ENCODE results near the gene ADCY5. TPM values are rescaled to one million over a fixed set of nuclear protein-coding genes. Genes with fewer than 3 reads are reported as not detected.

The ADCY5 gene
- polyA plus RNA-seq, 2 of the 4 experiments (the other 2 are of a cell fraction) = 0.57 to 0.68 TPM

GRCh38 chr3:123390865-123391600, 57.9 kb downstream of the ADCY5 start:
- FAIRE-seq = no peak
- Histone ChIP-seq H3K27ac (no peak overlapping the region), H3K4me3 (no peak overlapping the region), H3K4me1 (peaks cover 5% of the 10 kb centered on the region), H3K9me3 (no peaks in the 10 kb centered on the region), H3K4me2 (no peak overlapping the region)
- no peak for ATAC-seq
- CTCF ChIA-PET = interaction anchor here (0.8 to 2.9 kb wide), 2 partner anchors 62 to 100 kb away, joined by 3 to 12 read pairs; no protein-coding TSS in a partner anchor
- POLR2A ChIA-PET = interaction anchor here (0.6 kb wide), 1 partner anchor 16 kb away, joined by 5 read pairs; no protein-coding TSS in a partner anchor
- no peak for DNase-seq (ENCODE audit: low read depth in 1 of 2, low spot score in 1 of 2)
- TF ChIP-seq NPAS2 (CRISPR knock-in tag; IDR thresholded peaks at IDR 0.05; ENCODE audit: borderline replicate concordance) (no peak), ZSCAN20 (CRISPR knock-in tag; IDR thresholded peaks at IDR 0.05) (no peak), EP300 (IDR thresholded peaks at IDR 0.05) (no peak), ELK1 (IDR thresholded peaks at IDR 0.05; ENCODE audit: low read depth, low read length) (no peak), SREBF2 (IDR thresholded peaks at IDR 0.05) (no peak), FOSL2 (IDR thresholded peaks at IDR 0.05) (no peak), FOSL2 (CRISPR knock-in tag; IDR thresholded peaks at IDR 0.05) (no peak), MAX (IDR thresholded peaks at IDR 0.05) (no peak), E2F6 (IDR thresholded peaks at IDR 0.05; ENCODE audit: borderline replicate concordance, low read depth) (no peak), CHD2 (IDR thresholded peaks at IDR 0.05; ENCODE audit: low read length, partially characterized antibody) (no peak), USF2 (IDR thresholded peaks at IDR 0.05) (no peak), MYC (IDR thresholded peaks at IDR 0.05; ENCODE audit: borderline replicate concordance, low read length) (no peak)
- 72% methylated on average over 9 of the region's 10 CpGs for WGBS (ENCODE audit: missing lambda C conversion rate)

- H3K4me3 ChIP-seq = no peak overlapping the region
- no peak overlapping the region for H3K27ac ChIP-seq
- DNase-seq (ENCODE audit: low read depth in 1 of 2, low spot score in 1 of 2) (no peak), ATAC-seq (no peak), FAIRE-seq (no peak)
- POLR2A ChIA-PET = no interaction called here
- no peak for TF ChIP-seq KDM1A (IDR thresholded peaks at IDR 0.05; ENCODE audit: low read depth)
- peaks cover 12% of the 10 kb centered on the region for H3K4me1 ChIP-seq
- CTCF ChIA-PET = no interaction called here
- 58% methylated on average over 5 of the region's 5 CpGs for WGBS (ENCODE audit: missing lambda C conversion rate)
- H3K4me2 ChIP-seq = no peak overlapping the region
- H3K9me3 ChIP-seq = no peaks in the 10 kb centered on the region
Measured at GRCh38 chr3:123389628-123389918, 59.3 kb downstream of the ADCY5 start.

- TF ChIP-seq ELK1 (IDR thresholded peaks at IDR 0.05; ENCODE audit: low read depth, low read length) (no peak), HEYL (CRISPR knock-in tag; IDR thresholded peaks at IDR 0.05) (no peak), NFE2L2 (conservative IDR thresholded peaks at IDR 0.05; ENCODE audit: low read length) (no peak), SMC3 (IDR thresholded peaks at IDR 0.05) (no peak)
- no peak for DNase-seq (ENCODE audit: low read depth in 1 of 2, low spot score in 1 of 2)
- CTCF ChIA-PET = interaction anchor here (1.2 kb wide), 1 partner anchor 63 kb away, joined by 3 read pairs; no protein-coding TSS in a partner anchor
- Histone ChIP-seq H3K4me3 (no peak overlapping the region), H3K4me1 (peaks cover 12% of the 10 kb centered on the region), H3K27ac (no peak overlapping the region), H3K9me3 (no peaks in the 10 kb centered on the region), H3K4me2 (no peak overlapping the region)
- WGBS (ENCODE audit: missing lambda C conversion rate) = 83% methylated on average over 15 of the region's 15 CpGs
- POLR2A ChIA-PET = no interaction called here
- FAIRE-seq = no peak
- ATAC-seq = no peak
Measured at GRCh38 chr3:123388811-123389627, 59.9 kb downstream of the ADCY5 start.

All from A549 (cell line).